ENCODE measurements around the gene HLCS.

Gene HLCS

GRCh38 chr21:36864974-36865373 lies 101.5 kb downstream of the HLCS start:
- no peaks in the 10 kb centered on the region for H3K27me3 ChIP-seq (ENCODE audit: insufficient read depth, low read depth)
- peaks cover 4% of the 10 kb centered on the region for H3K4me1 ChIP-seq (ENCODE audit: low read depth, poor library complexity, severe bottlenecking)
- no peaks in the 10 kb centered on the region for H3K79me2 ChIP-seq (ENCODE audit: insufficient read depth, low read depth)
- no peak overlapping the region for H3K4me2 ChIP-seq
- no peaks in the 10 kb centered on the region for H4K20me1 ChIP-seq (ENCODE audit: insufficient read depth)
- H3K4me3 ChIP-seq (IDR thresholded peaks at IDR 0.05; ENCODE audit: insufficient read depth, low read depth, low read length), result no peak overlapping the region
- H3K27ac ChIP-seq, result no peak overlapping the region
- H3K9ac ChIP-seq, result no peak overlapping the region
- H3K36me3 ChIP-seq (ENCODE audit: insufficient read depth), result no peaks in the 10 kb centered on the region
- TF ChIP-seq, protein P1, sequence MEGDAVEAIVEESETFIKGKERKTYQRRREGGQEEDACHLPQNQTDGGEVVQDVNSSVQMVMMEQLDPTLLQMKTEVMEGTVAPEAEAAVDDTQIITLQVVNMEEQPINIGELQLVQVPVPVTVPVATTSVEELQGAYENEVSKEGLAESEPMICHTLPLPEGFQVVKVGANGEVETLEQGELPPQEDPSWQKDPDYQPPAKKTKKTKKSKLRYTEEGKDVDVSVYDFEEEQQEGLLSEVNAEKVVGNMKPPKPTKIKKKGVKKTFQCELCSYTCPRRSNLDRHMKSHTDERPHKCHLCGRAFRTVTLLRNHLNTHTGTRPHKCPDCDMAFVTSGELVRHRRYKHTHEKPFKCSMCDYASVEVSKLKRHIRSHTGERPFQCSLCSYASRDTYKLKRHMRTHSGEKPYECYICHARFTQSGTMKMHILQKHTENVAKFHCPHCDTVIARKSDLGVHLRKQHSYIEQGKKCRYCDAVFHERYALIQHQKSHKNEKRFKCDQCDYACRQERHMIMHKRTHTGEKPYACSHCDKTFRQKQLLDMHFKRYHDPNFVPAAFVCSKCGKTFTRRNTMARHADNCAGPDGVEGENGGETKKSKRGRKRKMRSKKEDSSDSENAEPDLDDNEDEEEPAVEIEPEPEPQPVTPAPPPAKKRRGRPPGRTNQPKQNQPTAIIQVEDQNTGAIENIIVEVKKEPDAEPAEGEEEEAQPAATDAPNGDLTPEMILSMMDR (conservative IDR thresholded peaks at IDR 0.05; ENCODE audit: low read depth, low read length), result no peak
- H2AFZ ChIP-seq (ENCODE audit: low read depth), result no peak overlapping the region

- H3K4me1 ChIP-seq (ENCODE audit: low read depth, poor library complexity, severe bottlenecking), result peaks cover 4% of the 10 kb centered on the region
- no peak overlapping the region for H3K4me3 ChIP-seq (IDR thresholded peaks at IDR 0.05; ENCODE audit: insufficient read depth, low read depth, low read length)
- H3K9ac ChIP-seq, result no peak overlapping the region
- no peaks in the 10 kb centered on the region for H4K20me1 ChIP-seq (ENCODE audit: insufficient read depth)
- H3K27ac ChIP-seq, result no peak overlapping the region
- H3K36me3 ChIP-seq (ENCODE audit: insufficient read depth), result no peaks in the 10 kb centered on the region
- H2AFZ ChIP-seq (ENCODE audit: low read depth), result no peak overlapping the region
- H3K4me2 ChIP-seq, result no peak overlapping the region
- no peaks in the 10 kb centered on the region for H3K79me2 ChIP-seq (ENCODE audit: insufficient read depth, low read depth)
- TF ChIP-seq, protein P1 (conservative IDR thresholded peaks at IDR 0.05; ENCODE audit: low read depth, low read length), result no peak
- no peaks in the 10 kb centered on the region for H3K27me3 ChIP-seq (ENCODE audit: insufficient read depth, low read depth)
These were observed 103.2 kb downstream of the HLCS start for GRCh38 chr21:36863260-36863659.

DNA sequence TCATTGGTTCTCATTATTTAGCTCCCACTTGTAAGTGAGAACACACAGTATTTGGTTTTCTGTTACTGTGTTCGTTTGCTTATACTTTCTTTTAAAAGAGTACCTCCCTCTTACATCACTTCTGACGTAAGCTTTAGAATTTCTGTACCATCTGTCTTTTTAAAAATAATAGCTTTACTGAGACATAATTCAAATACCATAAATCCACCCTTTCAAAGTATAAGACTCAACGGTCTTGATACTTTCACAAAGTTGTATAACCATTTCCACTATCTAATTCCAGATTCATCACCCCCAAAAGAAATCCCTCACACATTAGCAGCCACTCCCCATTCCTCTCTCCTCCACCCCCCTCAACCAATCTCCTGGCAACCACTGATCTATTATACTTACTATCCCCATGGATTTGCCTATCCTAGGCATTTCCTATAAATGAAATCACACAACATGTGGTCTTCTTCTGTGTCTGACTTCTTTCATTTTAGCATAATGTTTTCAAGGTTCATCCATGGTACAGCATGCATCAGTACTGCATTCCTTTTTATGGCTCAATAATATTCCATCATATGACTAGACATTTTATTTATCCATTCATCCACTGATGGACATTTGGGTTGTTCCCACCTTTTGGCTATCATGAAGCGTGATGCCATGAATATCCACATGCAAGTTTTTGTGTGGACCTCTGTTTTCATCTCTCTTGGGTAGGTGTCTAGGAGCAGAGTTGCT lies 104.7 kb downstream of the HLCS start:
- no peak overlapping the region for H3K27ac ChIP-seq
- no peaks in the 10 kb centered on the region for H3K36me3 ChIP-seq (ENCODE audit: insufficient read depth)
- TF ChIP-seq, protein P1 (conservative IDR thresholded peaks at IDR 0.05; ENCODE audit: low read depth, low read length), result no peak
- no peaks in the 10 kb centered on the region for H3K79me2 ChIP-seq (ENCODE audit: insufficient read depth, low read depth)
- no peaks in the 10 kb centered on the region for H3K27me3 ChIP-seq (ENCODE audit: insufficient read depth, low read depth)
- H3K4me1 ChIP-seq (ENCODE audit: low read depth, poor library complexity, severe bottlenecking), result peaks cover 4% of the 10 kb centered on the region
- no peaks in the 10 kb centered on the region for H4K20me1 ChIP-seq (ENCODE audit: insufficient read depth)
- no peak overlapping the region for H2AFZ ChIP-seq (ENCODE audit: low read depth)
- no peak overlapping the region for H3K4me3 ChIP-seq (IDR thresholded peaks at IDR 0.05; ENCODE audit: insufficient read depth, low read depth, low read length)
- H3K4me2 ChIP-seq, result no peak overlapping the region
- H3K9ac ChIP-seq, result no peak overlapping the region

DNA sequence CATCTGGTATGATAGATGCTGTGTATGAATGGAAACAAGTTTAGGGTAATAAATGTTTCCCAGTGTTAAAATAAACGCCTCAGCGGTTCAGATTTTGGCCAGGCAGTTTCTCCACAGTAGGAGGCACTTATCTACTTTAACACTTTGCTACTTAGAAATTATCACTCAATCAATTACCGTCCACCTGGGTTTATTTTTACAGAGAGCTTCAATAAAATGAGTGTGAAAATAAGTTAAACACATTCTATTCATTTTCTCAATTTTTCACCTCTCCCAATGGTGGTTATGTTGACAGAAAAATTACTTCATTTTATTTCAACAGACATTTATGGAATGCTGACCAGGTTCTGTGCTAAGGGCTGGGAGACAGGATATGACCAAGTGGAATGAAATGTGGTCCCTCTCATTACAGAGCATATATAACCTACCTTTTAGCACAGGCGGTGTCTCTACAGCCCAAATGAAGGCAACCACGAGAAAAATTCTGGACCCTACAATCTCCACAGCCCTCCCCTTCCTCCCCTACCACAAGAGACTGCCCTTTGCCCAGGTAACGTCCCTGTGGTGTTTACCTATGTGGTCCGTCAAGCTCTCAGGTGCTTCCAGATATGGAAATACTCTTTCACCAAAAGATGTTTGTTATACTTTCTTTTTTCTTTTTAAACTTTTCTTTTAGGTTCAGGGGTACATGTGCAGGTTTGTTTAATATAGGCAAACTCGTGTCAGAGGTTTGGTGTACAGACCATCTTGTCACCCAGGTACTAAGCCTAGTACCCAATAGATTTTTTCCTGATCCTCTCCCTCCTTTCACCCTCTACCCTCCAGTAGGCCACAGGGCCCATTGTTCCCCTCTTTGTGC lies 105.5 kb downstream of the HLCS start:
- H3K9ac ChIP-seq, result no peak overlapping the region
- H3K27ac ChIP-seq, result no peak overlapping the region
- H4K20me1 ChIP-seq (ENCODE audit: insufficient read depth), result no peaks in the 10 kb centered on the region
- H3K79me2 ChIP-seq (ENCODE audit: insufficient read depth, low read depth), result no peaks in the 10 kb centered on the region
- TF ChIP-seq, protein P1 (conservative IDR thresholded peaks at IDR 0.05; ENCODE audit: low read depth, low read length), result no peak
- H3K4me3 ChIP-seq (IDR thresholded peaks at IDR 0.05; ENCODE audit: insufficient read depth, low read depth, low read length), result no peak overlapping the region
- no peak overlapping the region for H2AFZ ChIP-seq (ENCODE audit: low read depth)
- no peaks in the 10 kb centered on the region for H3K36me3 ChIP-seq (ENCODE audit: insufficient read depth)
- no peaks in the 10 kb centered on the region for H3K27me3 ChIP-seq (ENCODE audit: insufficient read depth, low read depth)
- H3K4me2 ChIP-seq, result no peak overlapping the region
- peaks cover 4% of the 10 kb centered on the region for H3K4me1 ChIP-seq (ENCODE audit: low read depth, poor library complexity, severe bottlenecking)
